ENCODE measurements around the gene TMC2.

DNA sequence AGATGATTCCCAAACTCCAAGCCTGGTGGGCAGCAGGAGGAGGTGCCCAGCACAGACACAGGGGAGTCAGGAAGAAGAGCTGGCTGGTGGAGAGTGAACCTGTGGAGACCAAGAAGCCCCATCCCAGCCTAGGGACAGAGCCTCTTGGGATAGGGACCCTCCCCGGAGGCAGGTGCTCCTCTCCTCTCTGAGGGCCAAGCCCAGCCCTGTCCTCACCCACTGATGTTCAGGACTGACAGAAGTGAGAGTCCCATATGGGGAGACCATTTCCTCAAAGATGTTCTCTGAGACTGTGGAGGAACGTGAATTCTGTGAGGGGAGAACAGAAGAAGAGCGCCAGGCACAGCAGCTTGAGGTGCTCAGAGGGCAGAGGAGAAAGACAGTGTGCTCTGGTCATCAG, 153.8 kb downstream of the TMC2 start:
- TF ChIP-seq POLR2AphosphoS5 (IDR thresholded peaks at IDR 0.05; ENCODE audit: low read depth, low read length) (no peak), CTCF (IDR thresholded peaks at IDR 0.05) (no peak)
